Fibroblast of skin of left quadriceps (primary cell): ENCODE data around the gene OMP.
A peak's percentile ranks its signal among the peaks of the same experiment; 100 is the strongest.
"Not testable (repeated sequence)": the region's sequence is repeated elsewhere in the genome, so short reads cannot be mapped to it uniquely, and the experiment has no call there.

Source experiments
- DNase-seq, 2 experiments: peaks; one replicate each; pipeline ENCODE4 v3.0.0-alpha.2; 2013; ENCODE audit warnings: low read depth in 2 of 2

Gene OMP

DNA sequence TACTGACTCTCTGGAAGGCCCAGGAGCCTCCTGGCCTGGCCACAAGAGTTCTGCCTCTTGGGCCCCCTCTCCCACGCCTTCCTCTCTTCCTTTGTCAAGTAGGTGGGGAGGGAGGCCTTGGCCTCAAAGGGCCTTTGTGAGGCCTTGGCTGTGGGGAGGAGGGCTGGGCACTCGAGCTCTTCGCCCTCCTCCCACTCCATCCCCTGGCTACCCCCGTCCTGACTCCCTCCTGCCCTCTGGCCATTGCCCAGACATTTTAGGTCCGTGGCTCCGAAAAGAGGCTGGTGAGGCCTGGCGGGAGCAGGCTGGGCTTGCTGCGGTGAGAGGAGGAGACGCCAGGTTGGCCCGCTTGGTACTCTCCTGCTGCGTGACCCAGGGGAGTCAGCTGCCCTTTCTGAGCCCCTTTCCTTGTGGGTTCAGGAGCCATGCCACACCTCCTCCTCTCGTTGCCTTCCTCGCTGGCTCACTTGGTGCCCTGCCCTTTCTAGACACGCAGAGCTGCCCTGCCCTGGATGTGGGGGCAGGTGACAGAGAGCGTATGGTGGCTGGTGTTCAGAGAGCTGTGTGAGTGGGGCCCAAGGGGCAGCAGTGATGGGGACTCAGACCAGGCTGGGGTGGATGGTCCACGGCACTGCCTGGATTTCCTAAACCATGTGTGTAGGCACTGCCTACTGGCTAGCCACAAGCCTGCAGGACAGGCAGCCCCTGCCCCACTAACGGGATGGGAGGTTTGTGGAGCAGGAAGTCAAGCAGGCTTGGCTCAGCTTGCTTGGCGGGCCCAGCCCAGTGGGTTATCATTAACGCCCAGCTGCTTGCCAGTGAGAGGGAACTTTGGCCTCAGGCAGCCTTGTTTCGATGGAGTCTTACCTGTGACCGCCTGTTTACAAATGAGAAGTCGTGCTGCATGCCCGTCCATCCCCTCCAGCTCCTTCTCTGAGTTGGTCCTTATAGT, 15.8 kb upstream of the OMP start:
- no peak for DNase-seq

GRCh38 chr11:77087723-77088225, 14.9 kb upstream of the OMP start:
- no peak for DNase-seq

DNA sequence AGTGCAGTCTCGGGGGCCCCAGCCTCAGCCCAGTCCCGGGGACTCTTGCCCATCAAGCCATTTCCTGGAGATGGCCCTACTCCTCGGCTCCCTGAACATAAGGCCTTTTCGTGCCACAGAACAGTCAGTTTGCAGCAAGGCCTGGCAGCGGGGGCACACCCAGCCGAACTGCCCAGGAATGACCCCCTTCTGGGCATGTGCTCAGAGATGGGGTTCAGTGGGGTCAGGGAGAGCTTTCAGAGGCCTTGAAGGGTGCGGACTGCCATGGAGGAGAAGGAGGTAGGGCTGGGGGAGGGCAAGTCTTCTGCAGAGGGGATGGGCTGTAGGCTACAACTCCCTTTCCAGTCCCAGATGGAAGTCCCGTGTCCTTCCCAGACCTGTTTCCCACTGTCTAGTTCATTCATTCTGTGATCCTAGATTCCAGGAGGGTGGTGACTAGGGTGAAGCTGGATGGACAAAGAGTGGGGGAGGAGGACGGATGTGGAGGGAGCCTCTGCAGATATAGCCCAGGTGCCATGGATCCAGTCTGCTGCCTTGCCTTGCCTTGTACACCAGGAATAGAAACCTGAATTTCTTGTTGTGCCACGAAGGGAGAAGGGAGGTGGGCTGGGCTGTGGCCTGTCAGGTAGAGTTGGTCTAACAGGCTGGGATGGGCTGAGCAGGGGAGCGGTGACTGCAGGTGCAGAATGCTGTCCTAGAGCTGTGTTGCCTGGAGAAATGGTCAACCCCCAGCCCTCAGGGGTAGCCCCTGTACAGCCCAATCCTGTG, 14.2 kb upstream of the OMP start:
- DNase-seq: no peak

GRCh38 chr11:77089004-77089545, 13.6 kb upstream of the OMP start:
- no peak for DNase-seq

- no peak for DNase-seq
Observed at GRCh38 chr11:77090046-77090372, 12.6 kb upstream of the OMP start.

DNA sequence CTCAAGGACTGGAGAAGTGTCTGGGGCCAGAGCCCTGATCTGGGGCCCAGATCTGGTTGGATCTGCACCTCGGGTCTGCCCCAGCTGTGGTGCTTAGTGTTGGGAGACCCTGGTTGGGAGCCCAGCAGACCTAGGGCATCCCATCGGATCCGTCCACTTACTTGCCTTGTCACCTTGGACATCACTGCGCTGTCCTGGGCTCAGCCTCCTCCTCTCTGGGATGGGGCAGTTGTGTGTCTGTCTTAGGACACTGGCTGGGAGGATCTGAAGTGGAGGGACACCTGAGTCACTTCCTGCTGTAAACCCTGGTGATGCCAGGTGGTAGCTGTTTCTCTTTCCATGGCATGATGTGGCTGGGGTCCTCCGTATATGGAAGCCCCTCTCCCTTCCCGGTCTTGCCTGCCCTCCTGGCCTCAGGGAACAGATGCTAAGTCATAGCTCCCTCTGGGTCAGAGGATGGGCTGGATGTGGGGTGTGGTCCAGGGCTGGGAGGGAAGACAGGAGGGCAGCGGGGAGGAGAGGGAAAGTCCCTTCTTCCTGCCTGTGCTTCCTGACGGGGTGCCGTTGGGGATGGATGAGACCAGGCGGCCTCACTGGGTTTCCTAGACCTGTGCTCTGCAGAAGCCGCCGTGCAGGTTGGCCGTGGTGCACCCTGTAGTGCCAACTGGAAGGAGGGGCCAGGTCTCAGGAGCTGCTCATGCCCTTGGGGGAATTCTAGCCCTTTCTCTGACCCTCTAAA, 12.1 kb upstream of the OMP start:
- no peak for DNase-seq

DNA sequence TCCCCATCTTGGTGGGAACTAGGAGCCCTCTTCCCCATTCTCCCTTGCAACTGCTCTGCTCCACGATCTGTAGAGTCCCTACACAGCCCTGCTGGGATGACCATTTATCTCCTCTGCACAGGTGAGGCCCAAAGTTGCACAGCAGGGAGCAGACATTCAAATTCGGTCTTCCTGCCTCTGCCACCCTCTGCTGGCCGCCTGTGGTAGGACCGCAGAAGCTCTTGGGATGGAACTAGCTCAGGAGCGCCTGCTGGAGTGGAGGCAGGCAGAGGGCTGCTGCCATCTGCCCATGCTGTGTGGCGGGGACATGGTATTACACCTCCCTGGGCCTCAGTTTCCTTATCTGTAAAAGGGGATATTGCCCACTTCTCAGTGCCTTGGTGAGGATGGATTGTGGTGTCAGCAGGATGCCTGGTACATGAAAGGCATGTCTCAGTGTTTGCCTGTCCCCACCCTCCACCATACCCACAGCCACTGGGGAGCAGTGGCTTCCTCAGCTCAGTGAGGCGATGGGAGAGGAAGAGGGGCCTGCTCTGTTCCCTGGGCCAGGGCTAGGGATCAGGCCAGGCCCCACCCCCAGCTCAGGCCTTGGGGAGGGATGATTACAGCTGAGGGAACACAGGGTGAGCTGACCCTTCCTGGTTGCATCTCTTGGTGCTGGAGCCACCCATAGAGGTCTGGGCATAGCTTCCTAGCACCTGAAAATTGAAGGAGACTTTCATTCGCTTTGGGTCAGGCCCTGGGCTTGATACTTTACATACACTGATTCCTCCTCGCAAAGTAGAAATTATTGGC, 11.3 kb upstream of the OMP start:
- peak in 1 of 2 experiments; percentile 32 for DNase-seq

DNA sequence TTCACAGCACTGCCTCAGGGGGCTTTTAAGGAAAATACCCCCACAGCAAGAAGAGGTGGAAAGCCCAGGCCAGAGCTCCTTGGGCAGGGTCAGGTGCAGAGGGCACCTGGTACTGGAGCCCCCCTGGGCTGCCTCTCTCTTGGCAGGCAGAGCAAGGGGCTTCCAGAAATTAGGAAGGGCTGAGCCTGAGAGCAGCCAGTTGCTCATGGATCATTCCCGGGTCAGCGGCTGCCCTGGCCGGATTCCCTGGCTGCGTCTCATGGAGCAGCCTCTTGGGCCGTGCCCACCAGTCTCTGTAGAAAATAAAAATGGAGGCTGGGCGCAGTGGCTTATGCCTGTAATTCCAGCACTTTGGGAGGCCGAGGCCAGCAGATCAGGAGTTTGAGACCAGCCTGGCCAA, 10.3 kb upstream of the OMP start:
- no peak for DNase-seq

- DNase-seq: no peak
Observed at GRCh38 chr11:77093056-77093891, 9.4 kb upstream of the OMP start.

DNA sequence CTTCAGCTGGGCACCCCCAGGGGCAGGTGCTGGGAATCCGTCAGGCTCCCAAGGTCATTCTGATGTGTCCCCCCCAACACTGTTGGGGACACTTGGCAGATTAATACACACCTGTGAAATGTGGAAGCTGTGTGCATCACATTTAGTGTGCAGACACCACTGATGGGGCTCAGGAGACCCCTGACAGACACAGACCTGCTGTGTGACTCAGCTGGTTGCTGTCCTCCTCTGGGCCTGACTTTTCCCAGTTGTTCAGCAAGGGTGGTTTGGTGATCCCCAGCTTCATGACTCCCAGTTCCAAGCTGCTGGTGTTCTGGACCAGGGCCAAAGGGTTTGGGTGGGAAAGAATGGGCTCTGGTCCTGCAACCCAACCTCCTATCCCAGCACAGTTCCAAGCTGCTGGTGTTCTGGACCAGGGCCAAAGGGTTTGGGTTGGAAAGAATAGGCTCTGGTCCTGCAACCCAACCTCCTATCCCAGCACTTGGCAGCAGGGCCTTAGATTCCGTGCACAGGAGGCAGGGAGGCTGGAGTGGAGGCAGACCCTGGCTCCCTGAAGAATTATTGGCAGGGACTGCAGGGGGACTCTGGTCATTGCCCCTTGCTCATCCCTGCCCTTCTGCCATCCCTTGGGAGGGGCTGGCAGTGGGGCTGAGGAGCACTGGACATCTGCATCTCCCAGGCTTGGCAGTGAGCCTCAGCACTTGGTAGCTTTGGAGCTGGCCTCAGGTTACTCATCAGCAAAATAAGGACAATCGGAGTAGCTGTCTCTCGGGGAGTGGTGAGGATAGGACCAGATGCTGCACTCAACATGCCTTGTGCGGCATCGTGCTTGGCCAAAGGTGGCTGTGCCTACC, 8.4 kb upstream of the OMP start:
- no peak for DNase-seq

DNA sequence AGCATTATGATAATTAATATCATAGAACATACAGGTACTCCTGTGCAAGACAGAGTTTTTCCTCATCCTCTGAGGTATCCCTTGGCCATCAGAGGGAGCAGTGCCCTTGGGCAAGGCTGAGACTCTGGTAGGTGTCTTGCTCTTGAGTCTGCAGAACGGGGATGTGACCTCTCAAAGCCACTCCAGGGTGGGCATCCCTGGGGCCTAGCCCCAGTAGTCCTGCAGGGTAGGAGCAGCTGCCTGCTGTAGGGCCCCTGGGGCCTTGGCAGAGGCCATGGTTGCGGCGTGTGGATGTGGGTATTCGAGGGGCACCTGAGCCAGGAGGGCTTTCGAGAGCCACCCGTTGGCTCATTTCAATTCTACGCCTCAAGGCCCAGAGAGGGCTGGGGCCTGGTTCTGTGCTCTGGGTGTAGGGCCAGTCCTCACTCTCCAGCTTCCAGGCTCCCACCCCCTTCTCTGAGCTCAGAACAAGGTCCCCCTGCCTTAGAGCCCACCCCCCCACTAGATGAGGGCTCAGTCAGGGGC, 7.7 kb upstream of the OMP start:
- DNase-seq: no peak

- no peak for DNase-seq
Observed at GRCh38 chr11:77095551-77096490, 6.8 kb upstream of the OMP start.

DNA sequence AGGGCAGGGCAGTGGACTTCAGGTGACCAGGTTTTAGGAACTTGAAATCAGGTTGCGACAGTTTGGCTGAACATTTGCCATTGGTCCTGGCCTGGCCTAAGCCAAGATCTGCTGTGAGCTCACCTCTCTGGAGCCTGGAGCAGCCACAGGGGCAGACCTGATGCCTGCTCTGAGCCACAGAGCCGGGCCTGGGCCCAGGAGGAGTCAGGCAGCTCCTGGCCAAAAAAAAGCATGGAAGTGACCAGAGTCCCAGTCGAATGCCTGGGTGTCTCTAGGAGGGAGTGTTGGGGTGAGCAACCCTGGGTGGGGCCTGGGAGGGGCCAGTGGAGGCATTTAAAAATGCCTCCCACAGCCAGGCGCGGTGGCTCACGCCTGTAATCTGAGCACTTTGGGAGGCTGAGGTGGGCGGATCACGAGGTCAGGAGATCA, 6.0 kb upstream of the OMP start:
- DNase-seq: no peak

DNA sequence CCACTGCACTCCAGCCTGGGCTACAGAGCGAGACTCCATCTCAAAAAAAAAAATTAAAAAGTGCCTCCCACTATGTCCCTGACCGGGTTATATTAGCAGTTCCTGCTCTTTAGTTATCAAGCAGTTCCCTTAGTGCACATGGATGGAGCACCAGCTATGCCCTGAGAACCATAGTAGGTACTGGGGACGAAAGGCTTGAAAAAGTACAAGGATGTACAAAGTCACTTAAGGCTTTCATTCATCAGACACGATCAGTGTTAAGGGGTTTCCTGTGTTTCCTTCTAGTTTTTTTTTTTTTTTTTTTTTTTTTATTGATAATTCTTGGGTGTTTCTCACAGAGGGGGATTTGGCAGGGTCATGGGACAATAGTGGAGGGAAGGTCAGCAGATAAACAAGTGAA, 5.5 kb upstream of the OMP start:
- not testable (repeated sequence) for DNase-seq

DNA sequence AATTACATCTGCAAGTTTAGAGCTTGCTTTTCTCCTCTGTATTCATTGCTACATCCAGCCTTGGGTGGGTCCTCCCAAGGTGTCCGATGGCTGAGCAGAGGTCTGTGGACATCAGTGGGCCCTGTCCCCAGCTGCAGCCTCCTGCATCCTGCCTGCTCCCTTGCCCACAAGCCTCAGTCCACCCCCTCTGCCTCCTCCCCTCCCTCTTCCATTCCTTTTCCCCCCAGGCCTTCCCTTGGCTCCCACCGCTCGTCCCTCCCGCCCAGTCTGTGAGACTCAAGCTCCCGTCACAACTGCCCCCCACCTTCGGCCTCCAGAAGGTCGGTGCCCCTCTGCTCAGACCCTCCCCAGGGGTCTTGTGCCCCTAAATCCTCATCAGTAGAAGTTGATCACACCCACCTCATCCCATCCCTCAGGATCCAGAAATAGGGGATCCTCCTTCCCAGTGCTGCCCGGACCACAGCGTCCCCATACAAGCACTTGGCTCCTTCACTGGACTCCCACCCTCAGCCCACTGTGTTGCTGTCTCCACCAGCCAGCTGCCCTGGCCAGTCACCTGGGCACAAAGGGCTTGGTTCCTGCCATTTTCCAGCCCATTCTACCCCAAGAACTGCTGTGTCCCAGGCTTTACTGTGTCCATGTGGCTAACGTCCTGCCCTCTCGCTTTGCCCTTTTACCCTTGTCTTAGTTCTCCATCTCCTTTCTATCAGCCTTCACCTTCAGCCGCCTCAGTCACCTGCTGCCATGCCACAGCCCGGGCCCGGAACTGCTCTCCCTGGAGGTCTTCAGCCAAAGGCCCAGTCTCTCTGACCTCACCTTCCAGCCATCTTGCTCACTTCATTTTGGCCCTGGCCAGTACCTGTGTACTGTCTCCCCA, 2.2 kb upstream of the OMP start:
- no peak for DNase-seq

DNA sequence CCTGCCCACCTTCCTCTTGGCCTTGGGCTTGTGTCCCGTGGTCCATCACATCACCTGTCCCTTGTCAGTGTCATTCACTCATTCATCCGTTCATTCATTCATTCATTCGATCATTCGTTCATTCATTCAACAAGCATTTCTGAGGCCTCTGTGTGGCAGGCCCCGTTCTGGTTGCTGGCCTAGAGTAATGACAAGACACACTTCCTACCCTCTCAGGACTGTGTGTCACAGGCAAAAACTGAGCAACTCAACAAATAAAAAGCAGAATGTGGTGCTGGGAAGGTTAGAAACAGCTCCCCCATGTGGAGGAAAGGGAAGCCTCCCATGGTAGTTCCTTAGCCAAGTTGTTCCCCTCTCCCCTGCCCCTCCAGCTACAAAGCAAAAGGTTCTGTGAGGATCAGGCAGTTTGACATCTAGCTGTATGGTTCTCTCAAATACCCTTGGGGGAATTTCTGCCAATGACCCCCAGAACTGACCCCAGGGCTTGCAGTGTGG, 1.6 kb upstream of the OMP start:
- no peak for DNase-seq

DNA sequence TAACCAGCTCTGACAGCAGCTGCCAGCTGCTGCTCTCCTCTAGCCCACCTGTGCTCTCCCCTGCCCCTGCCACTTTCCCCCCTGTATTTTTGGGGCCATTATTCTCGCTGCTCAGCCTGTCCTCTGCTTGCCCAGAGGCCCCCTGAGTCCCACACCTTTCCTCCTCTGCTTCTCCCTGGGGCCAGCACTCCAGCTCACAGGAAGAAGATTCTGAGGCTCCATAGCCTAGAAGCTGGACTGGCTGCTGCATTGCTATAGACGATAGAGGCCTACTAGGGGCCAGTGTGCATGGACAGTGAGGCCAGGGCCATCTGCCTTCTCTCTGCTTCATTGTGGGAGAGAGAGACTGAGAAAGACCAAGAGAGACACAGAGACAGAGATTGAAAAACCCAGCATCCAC, 679 bp downstream of the OMP start:
- no peak for DNase-seq
